CD4-positive, alpha-beta T cell treated with Interleukin-15 for 4 hours (primary cell): ENCODE data around the gene EEA1.
"Not testable (repeated sequence)": the region's sequence is repeated elsewhere in the genome, so short reads cannot be mapped to it uniquely, and the experiment has no call there.

Experiments
- DNase-seq: peaks from one replicate; pipeline ENCODE4 v3.0.0-alpha.2; 2020; ENCODE audit warnings: low spot score

Gene EEA1

GRCh38 chr12:92928962-92929915 lies at the start of gene EEA1:
Gene EEA1, minus strand, starts transcription at chr12:92929295. Its CDS starts 229 bp downstream, at chr12:92929066.
- DNase-seq = peak; percentile 95

GRCh38 chr12:92978607-92979006 lies 49.5 kb upstream of the EEA1 start:
- DNase-seq = no peak

DNA sequence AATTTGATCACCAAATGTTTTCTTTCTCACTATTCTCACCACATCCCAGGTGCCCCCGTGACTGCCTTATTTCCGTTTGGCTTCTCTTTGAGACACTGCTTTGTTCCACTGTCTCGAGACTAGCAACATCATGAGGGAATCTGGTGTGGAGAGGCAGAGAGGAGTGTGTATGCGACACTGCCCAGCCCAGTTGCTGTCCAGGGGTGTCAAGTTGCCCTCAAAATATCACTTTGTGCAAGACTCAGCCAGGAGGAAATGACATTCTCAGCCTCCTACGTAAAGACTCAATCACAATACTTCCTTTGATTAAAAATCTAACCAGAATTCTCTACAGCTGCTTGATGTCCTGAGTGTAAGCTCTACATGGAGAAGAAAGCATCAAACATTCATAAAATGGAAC lies 48.2 kb upstream of the EEA1 start:
- no peak for DNase-seq

- no peak for DNase-seq
Measured at GRCh38 chr12:92974759-92975158, 45.7 kb upstream of the EEA1 start.

GRCh38 chr12:92973614-92974013 lies 44.5 kb upstream of the EEA1 start:
- DNase-seq = no peak

GRCh38 chr12:92971859-92972524 lies 42.9 kb upstream of the EEA1 start:
- DNase-seq = no peak

DNA sequence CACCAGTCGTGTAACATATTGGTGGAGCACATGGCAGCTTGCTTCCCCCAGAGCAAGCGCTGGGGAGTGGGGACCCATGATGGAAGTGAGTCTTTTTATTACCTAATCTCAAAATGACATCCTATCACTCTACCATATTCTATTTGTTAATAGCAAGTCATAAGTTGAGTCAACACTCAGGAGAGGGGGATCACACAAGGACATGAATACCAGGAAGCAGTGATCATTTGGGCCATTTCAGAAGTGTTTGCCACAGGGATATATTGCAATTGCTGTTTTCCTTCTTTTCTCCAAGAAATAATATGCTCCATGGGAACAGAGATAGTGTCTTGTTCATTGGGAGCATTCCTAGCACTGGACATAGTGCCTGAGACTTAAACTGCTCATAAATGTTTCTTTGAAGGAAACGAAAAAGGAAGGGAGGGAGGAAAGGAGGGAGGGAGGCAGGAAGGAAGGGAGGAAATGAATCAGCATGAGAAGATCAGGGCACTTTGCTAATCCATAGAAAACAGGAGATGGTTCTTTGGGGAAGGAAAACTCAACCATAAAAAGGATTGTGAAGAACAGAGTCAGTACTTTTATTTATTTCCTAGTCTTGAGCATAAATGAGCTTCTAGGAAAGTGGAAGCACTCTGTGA lies 39.2 kb upstream of the EEA1 start:
- DNase-seq = no peak

- not testable (repeated sequence) for DNase-seq
Measured at GRCh38 chr12:92964378-92964777, 35.3 kb upstream of the EEA1 start.

DNA sequence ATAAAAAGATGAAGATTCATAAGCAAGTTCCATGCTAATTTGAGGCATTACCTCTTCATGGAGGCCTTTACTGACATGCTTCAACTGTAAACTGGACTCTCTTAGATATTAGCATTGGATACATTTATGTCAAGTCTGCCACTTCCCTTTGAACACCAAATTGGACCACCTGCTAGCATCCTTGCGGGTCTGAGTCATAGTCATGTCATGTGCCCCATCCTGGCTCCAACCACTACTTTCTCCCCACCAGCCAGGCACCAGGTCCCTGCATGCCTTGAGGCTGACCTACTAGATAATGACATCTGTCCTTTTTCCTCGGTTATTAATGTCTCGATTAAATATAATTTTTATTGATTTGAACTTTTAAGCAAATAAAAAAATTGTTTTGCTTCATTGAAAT lies 32.9 kb upstream of the EEA1 start:
- DNase-seq = no peak

DNA sequence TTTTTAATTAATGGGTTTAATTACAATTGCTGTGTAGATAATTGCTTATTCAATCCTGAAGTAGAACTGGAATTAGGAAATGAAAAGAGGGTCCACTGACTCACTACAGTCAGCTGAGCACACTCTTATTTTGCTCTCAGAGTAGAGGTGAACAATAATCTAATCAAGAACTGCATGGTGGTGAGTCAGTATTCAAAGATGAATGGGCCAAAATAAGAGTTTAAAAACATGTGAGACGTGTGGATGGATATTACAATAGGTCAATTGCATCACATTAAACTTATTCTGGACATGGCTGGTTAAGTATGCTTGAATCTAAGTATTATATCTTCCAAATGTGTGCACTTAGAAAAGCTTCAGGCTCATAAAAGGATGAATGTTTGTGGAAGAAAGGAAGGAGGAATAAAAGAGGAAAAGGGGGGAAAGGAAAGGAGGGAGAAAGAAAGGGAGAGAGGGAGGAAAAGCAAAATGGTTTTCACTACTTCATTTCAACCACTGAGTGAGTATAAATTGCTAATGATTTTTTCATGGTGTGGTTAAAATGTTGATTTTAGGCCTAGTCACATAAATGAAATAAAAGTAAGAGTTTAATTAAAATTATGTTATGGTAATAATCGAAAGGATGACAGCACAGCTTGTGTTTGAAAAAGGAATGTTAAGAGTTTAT lies 27.0 kb upstream of the EEA1 start:
- no peak for DNase-seq

GRCh38 chr12:92953747-92954146 lies 24.7 kb upstream of the EEA1 start:
- DNase-seq = no peak

- no peak for DNase-seq
Measured at GRCh38 chr12:92952394-92952793, 23.3 kb upstream of the EEA1 start.

GRCh38 chr12:92951006-92951405 lies 21.9 kb upstream of the EEA1 start:
- DNase-seq = no peak

DNA sequence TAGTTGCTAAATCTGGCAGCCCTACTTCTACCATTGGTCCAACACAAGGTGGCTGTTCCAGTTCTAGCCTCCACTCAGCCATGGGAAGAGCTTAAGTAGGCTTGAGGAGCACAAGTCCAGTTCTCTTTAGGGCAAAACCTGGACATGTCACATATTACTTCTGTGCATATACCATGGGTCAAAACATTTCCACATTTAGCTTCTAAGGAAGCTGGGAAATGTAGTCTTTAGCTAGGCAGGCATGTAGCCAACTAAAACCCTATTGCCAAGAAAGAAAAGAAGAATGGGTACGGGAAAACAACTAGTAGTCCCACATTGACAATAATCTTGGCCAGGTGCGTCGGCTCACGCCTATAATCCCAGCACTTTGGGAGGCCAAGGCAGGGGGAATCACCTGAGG lies 20.9 kb upstream of the EEA1 start:
- no peak for DNase-seq

DNA sequence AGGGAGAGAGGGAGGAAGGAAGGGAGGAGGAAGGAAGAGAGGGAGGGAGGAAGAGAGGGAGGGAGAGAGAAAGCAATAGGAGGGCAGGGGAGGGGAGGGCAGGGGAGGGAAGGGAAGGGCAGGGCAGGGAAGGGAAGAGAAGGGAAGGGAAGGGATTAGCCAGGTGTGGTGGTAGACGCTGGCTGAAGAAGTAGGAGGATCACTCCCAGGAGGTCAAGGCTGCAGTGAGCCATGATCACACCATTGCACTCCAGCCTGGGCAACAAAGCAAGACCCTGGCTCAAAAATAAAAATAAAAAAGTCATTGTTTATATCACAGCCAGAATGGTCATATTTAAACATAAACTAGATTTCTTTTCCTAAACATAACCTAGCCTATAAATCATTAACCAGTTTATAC lies 20.4 kb upstream of the EEA1 start:
- no peak for DNase-seq

GRCh38 chr12:92947589-92948215 lies 18.6 kb upstream of the EEA1 start:
- DNase-seq = no peak

DNA sequence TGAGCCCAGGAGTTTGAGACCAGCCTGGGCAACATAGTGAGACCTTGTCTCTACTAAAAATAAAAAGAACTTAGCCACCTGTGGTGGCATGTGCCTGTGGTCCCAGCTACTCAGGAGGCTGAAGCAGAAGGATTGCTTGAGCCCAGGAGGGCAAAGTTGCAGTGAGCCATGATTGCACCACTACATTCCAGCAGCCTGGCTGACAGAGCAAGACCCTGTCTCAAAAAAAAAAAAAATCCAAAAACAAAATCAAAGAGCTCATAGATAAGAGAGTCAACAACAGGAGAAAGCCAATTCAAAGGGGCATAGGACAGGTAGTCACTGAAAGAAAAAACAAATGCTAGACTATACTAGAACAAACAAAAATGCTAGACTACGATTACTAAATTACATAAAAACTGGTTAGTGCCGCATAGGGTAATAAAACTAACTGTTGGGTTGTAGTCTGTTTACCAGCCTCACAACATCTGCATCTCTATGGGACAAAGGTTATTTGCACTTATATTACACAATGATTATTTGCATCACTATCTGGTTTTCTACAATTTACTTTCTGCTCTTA lies 16.6 kb upstream of the EEA1 start:
- DNase-seq = no peak

DNA sequence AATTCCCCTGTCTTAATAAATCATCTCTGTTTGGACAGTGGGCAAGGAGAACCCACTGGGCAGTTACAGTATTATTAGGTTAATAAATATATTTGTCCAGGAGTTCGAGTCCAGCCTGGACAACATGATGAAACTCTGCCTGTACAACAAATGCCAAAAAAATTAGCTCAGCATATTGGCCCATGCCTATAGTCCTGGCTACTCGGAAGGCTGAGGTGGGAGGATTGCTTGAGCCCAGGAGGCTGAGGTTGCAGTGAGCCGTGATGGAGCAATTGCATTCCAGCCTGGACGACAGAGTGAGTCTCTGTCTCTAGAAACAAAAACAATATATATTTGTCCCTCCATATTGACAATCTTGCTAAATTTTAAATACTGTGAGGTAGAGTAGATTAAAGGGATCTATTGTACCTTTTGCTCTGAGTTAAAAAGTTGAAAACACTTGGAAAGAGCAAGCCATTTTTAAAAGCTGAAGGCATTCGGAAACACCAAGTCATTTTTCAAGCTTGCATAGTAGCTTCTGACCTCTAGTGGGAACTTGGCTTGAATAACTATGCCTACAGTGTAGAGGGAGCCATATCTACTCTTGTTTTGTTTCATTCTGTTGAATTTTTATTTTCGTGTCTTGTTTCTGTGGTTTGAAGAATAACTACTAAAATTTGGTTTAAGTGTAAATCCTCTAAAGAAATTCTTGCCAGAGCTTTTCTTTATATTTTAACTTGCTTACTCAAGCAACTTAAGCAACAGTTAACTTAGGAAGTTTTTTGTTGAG lies 14.6 kb upstream of the EEA1 start:
- DNase-seq = no peak

GRCh38 chr12:92942905-92943304 lies 13.8 kb upstream of the EEA1 start:
- no peak for DNase-seq

- DNase-seq = no peak
Measured at GRCh38 chr12:92939116-92939515, 10.0 kb upstream of the EEA1 start.

DNA sequence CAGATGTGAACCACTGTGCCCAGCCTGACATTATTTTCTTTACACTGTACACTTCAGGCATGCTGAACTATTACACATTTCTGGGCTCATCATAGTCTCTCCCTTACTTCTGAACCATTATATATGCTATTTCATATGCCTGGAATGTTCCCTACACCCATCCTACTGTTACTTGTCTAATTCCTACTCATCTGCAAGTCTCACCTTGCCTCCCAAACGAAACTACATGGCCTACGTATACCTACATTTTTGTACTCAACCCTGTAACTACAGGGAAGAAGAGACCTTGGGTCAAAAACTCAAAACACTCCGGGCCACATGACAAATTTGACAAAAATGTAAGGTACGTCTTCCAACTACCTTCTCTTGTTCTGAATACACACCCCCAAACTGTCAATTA lies 9.5 kb upstream of the EEA1 start:
- DNase-seq = no peak
